Measurements from ENCODE around the gene ORAI2. TPM values are rescaled to one million over a fixed set of nuclear protein-coding genes. Genes with fewer than 3 reads are reported as not detected.

Gene ORAI2
- total RNA-seq, 1 donor from 2014 or later: 48.5 TPM

DNA sequence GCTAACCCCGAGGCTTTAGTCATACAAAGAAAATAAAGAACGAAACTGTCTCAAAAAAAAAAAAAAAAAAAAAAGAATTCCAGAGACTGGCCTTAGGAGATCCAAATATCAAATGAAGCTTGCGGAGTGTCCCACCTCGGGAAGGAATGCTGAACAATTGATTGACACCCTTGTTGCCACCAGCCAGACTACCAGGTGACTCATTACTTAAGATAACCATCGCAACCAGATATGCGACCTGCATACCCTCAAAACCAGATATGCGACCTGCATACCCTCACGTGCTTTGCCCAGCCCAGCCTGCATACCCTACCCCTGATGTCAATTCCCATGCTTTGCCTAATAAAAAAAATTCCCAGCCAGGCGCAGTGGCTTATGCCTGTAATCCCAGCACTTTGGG, 39.9 kb upstream of the ORAI2 start:
- Mint-ChIP-seq H3K27ac (ENCODE audit: unreplicated experiment) (peak overlapping the region; percentile 62), H3K27me3 (ENCODE audit: low read depth) (no peaks in the 10 kb centered on the region), H3K36me3 (ENCODE audit: low read depth) (peaks cover 5% of the 10 kb centered on the region), H3K9me3 (no peaks in the 10 kb centered on the region), H3K4me1 (peaks cover 19% of the 10 kb centered on the region), H3K4me3 (peak overlapping the region; percentile 79)
- TF ChIP-seq, protein P1, sequence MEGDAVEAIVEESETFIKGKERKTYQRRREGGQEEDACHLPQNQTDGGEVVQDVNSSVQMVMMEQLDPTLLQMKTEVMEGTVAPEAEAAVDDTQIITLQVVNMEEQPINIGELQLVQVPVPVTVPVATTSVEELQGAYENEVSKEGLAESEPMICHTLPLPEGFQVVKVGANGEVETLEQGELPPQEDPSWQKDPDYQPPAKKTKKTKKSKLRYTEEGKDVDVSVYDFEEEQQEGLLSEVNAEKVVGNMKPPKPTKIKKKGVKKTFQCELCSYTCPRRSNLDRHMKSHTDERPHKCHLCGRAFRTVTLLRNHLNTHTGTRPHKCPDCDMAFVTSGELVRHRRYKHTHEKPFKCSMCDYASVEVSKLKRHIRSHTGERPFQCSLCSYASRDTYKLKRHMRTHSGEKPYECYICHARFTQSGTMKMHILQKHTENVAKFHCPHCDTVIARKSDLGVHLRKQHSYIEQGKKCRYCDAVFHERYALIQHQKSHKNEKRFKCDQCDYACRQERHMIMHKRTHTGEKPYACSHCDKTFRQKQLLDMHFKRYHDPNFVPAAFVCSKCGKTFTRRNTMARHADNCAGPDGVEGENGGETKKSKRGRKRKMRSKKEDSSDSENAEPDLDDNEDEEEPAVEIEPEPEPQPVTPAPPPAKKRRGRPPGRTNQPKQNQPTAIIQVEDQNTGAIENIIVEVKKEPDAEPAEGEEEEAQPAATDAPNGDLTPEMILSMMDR (conservative IDR thresholded peaks at IDR 0.05): no peak
- no peak for DNase-seq (ENCODE audit: low read depth, low spot score)

GRCh38 chr7:102395592-102395872, 37.8 kb upstream of the ORAI2 start:
- DNase-seq (ENCODE audit: low read depth, low spot score): peak; percentile 9
- H3K9me3 Mint-ChIP-seq: no peaks in the 10 kb centered on the region
- no peaks in the 10 kb centered on the region for H3K27me3 Mint-ChIP-seq (ENCODE audit: low read depth)
- H3K27ac Mint-ChIP-seq (ENCODE audit: unreplicated experiment): peak overlapping the region; percentile 100
- TF ChIP-seq, protein P1 (conservative IDR thresholded peaks at IDR 0.05): no peak
- H3K4me3 Mint-ChIP-seq: peak overlapping the region; percentile 91
- peaks cover 19% of the 10 kb centered on the region for H3K4me1 Mint-ChIP-seq
- H3K36me3 Mint-ChIP-seq (ENCODE audit: low read depth): peaks cover 10% of the 10 kb centered on the region

DNA sequence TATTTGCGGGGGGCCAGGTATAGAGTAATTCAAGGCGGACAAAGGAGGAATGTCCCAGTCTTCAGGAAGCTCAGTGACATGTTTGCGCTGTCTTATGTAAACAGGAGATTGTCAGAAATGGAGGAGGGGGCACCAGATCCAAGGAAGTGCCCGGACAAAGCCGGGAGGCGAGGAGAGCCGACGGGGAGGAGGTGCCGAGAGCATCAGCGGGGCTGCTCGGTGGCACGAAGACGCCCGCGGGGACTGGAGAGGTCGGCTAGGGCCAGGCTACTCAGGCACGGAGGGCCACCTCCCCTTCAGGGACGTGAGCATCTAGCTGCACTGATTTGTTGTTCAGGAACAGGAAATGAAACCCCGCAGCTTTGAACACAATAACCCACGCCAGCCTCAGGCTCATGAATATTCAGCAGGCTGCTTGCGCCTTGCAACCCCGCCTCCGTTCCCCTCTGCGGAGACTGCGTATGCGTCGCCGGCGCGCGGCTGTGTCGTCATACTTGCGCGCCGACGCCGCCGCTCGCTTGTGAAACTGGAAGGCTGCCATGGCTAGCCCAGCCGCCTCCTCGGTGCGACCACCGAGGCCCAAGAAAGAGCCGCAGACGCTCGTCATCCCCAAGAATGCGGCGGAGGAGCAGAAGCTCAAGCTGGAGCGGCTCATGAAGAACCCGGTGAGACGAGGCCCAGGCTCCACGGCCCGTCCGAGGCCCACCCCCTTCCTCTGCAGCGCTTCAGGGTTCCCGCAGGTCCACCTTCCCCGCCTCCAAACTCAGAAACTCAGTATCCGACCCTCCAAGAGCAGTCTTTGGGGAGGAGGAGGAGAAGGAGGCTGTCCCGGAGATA, 37.3 kb upstream of the ORAI2 start, which contains the start of gene PRKRIP1:
Gene PRKRIP1, plus strand, starts transcription at position 491 of the 837 bp plus-strand sequence. Its CDS starts 49 bp downstream, at position 540.
- H3K27me3 Mint-ChIP-seq (ENCODE audit: low read depth): no peaks in the 10 kb centered on the region
- H3K4me3 Mint-ChIP-seq: peak within 1 kb of the TSS; percentile 91
- DNase-seq (ENCODE audit: low read depth, low spot score): peak; percentile 74
- H3K4me1 Mint-ChIP-seq: peaks cover 23% of the 10 kb centered on the region
- TF ChIP-seq, protein P1 (conservative IDR thresholded peaks at IDR 0.05): no peak
- peak within 1 kb of the TSS; percentile 100 for H3K27ac Mint-ChIP-seq (ENCODE audit: unreplicated experiment)
- peaks cover 14% of the 10 kb centered on the region for H3K36me3 Mint-ChIP-seq (ENCODE audit: low read depth)
- H3K9me3 Mint-ChIP-seq: no peaks in the 10 kb centered on the region

DNA sequence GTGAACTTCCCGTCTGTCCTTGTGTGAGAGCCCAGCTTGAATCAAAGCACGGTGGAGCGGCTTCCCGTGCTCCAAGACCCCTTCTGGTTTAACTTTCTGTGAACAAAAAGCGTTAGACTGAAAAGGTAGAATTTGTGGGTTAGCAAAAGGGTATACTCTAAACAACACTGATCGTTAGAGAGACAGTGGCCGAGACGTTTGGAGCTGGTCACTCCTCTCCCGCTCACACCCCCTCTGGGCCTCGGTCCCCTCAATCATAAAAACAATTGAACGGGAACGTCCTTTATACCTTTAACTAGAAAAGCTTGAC, 36.7 kb upstream of the ORAI2 start:
- no peaks in the 10 kb centered on the region for H3K9me3 Mint-ChIP-seq
- peaks cover 24% of the 10 kb centered on the region for H3K4me1 Mint-ChIP-seq
- peak overlapping the region; percentile 87 for H3K27ac Mint-ChIP-seq (ENCODE audit: unreplicated experiment)
- no peaks in the 10 kb centered on the region for H3K27me3 Mint-ChIP-seq (ENCODE audit: low read depth)
- DNase-seq (ENCODE audit: low read depth, low spot score): no peak
- H3K4me3 Mint-ChIP-seq: peak overlapping the region; percentile 91
- peaks cover 15% of the 10 kb centered on the region for H3K36me3 Mint-ChIP-seq (ENCODE audit: low read depth)
- TF ChIP-seq, protein P1 (conservative IDR thresholded peaks at IDR 0.05): no peak

DNA sequence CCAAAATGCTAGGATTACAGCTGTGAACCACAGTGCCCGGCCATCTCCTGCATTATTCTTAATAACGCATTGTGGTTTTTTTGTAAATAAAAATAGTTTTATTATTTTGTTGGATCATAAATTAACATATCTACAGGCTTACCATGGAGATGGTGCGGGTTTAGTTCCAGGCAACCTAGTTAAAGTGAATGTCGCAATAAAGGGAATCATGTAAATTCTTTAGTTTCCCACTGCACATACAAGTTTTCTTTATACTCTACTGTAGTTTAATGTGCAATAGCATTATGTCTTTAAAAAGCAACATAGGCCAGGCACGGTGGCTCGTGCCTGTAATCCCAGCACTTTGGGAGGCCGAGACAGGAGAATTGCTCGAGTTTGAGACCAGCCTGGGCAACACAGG, 34.8 kb upstream of the ORAI2 start:
- H3K36me3 Mint-ChIP-seq (ENCODE audit: low read depth): peaks cover 14% of the 10 kb centered on the region
- H3K27ac Mint-ChIP-seq (ENCODE audit: unreplicated experiment): no peak overlapping the region
- no peaks in the 10 kb centered on the region for H3K9me3 Mint-ChIP-seq
- DNase-seq (ENCODE audit: low read depth, low spot score): no peak
- peak overlapping the region; percentile 65 for H3K4me3 Mint-ChIP-seq
- H3K27me3 Mint-ChIP-seq (ENCODE audit: low read depth): no peaks in the 10 kb centered on the region
- peaks cover 31% of the 10 kb centered on the region for H3K4me1 Mint-ChIP-seq
- TF ChIP-seq, protein P1 (conservative IDR thresholded peaks at IDR 0.05): no peak
